GM23248 (cell line): Measurements from ENCODE around the gene CHN1.

Experiments
- EZH2 ChIP-seq: fragments of 200-600 bp; sonication (generic); IDR thresholded peaks from 2 replicates; pipeline ENCODE4 v1.6.1; 2018; ENCODE audit warnings: antibody characterized with exemption, mild to moderate bottlenecking; ENCODE audit not compliant: insufficient read depth, poor library complexity, severe bottlenecking
- EZH2phosphoT487 ChIP-seq: fragments of 200-600 bp; sonication (generic); IDR thresholded peaks from 2 replicates; pipeline ENCODE4 v1.6.1; 2018; ENCODE audit warnings: antibody characterized with exemption, moderate library complexity, mild to moderate bottlenecking, low read depth; ENCODE audit not compliant: insufficient read depth

DNA sequence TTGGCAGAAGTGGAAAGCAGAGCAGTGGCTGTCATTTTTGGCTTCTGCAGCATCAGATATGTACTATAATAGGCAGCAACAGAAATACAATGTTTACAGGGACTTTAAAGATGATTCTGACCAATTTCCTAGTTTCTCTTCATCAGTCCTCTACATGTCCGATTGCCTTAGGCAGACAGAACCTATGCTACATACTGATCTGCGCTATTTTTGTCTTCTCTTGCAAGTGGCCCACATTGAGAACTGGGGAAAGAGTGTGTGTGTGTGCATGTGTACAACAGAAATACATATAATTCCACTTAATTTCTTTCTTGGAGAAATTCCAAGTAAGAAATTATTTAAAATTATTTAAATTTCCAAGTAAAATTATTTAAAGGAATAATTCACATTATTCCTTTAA, 163.8 kb downstream of the CHN1 start:
- TF ChIP-seq EZH2 (no peak), EZH2phosphoT487 (no peak)
